Right lobe of liver (tissue), 4 donors: ENCODE data around the gene CLTA.

Source experiments
- POLR2A ChIP-seq: fragments of 450-650 bp; IDR thresholded peaks from one replicate; pipeline ENCODE4 v1.6.1; 2017; ENCODE audit warnings: antibody characterized with exemption, mild to moderate bottlenecking
- TF ChIP-seq, protein P1 (sequence below), 4 donors: fragments of 200-600 bp in 3 of 4; fragments of 450-650 bp in 1 of 4; IDR thresholded peaks; one replicate each; pipeline versions ENCODE4 v1.5.1 to v1.8.0; 2016 to 2022; ENCODE audit warnings: antibody characterized with exemption in 4 of 4, mild to moderate bottlenecking in 2 of 4
- donor health status: DM: no; HTN: no; CAD: no.
- donor health status: DM: no; HTN: no; CAD: no.
- donor health status: DM: no; HTN: yes; CAD: no.

DNA sequence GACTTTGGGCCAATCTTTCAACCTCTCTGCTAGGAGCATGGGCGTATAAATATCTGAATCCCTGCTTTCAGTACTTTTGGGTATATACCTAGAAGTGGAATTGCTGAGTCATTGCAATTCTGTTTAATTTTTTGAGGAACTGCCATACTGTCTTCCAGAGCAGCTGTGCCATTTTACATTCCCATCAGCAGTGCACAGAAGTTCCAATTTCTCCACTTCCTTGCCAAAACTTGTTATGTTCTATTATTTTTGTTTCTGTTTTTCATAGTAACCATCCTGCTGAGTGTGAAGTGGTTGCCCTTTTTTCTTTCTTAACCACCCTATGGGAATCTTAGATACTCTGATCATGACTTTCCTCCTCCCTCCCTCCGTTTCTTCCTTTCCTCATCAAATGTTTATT is 32.6 kb upstream of the CLTA start:
- TF ChIP-seq, protein P1, sequence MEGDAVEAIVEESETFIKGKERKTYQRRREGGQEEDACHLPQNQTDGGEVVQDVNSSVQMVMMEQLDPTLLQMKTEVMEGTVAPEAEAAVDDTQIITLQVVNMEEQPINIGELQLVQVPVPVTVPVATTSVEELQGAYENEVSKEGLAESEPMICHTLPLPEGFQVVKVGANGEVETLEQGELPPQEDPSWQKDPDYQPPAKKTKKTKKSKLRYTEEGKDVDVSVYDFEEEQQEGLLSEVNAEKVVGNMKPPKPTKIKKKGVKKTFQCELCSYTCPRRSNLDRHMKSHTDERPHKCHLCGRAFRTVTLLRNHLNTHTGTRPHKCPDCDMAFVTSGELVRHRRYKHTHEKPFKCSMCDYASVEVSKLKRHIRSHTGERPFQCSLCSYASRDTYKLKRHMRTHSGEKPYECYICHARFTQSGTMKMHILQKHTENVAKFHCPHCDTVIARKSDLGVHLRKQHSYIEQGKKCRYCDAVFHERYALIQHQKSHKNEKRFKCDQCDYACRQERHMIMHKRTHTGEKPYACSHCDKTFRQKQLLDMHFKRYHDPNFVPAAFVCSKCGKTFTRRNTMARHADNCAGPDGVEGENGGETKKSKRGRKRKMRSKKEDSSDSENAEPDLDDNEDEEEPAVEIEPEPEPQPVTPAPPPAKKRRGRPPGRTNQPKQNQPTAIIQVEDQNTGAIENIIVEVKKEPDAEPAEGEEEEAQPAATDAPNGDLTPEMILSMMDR (IDR thresholded peaks at IDR 0.05) = no peak
- TF ChIP-seq POLR2A = no peak
